ENCODE measurements around the gene NRG2. TPM values are rescaled to one million over a fixed set of nuclear protein-coding genes. Genes with fewer than 3 reads are reported as not detected.
A peak's percentile ranks its signal among the peaks of the same experiment; 100 is the strongest.

The NRG2 gene
- total and polyA plus RNA-seq, 7 donors, result 0.42 to 19.6 (median 3.5) TPM

DNA sequence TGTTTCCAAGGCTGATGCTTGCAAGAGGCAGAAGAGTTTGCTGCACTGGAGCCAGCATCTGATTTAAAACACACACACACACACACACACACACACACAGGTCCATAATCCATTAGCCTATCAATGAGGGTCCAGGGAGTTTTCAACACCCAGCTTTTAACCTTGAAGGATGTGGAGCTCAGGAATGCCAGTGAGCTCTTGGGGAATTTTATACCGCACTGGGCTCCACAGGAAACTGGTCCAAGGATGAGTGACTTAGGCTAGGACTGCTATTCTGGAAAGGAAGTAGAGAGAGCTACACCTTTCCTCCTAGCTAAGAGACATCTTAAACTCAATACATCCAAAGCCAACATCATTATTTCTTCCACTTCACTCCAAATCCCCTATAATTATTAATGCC is 942 bp upstream of the NRG2 start:
- TF ChIP-seq, protein P1, sequence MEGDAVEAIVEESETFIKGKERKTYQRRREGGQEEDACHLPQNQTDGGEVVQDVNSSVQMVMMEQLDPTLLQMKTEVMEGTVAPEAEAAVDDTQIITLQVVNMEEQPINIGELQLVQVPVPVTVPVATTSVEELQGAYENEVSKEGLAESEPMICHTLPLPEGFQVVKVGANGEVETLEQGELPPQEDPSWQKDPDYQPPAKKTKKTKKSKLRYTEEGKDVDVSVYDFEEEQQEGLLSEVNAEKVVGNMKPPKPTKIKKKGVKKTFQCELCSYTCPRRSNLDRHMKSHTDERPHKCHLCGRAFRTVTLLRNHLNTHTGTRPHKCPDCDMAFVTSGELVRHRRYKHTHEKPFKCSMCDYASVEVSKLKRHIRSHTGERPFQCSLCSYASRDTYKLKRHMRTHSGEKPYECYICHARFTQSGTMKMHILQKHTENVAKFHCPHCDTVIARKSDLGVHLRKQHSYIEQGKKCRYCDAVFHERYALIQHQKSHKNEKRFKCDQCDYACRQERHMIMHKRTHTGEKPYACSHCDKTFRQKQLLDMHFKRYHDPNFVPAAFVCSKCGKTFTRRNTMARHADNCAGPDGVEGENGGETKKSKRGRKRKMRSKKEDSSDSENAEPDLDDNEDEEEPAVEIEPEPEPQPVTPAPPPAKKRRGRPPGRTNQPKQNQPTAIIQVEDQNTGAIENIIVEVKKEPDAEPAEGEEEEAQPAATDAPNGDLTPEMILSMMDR (IDR thresholded peaks at IDR 0.05), result no peak
- Histone ChIP-seq H3K27ac (peak overlapping the region; percentile 89), H3K27me3 (ENCODE audit: insufficient read depth in 3 of 3, low read length in 2 of 3) (peaks cover 0 to 3% (median 0%) of the 10 kb centered on the region in 3 donors), H3K36me3 (ENCODE audit: insufficient read depth in 1 of 2, low read depth in 1 of 2) (no peaks in the 10 kb centered on the region), H3K9me3 (no peaks in the 10 kb centered on the region), H3K4me3 (peak overlapping the region; percentile 80), H3K4me1 (peaks cover 20% of the 10 kb centered on the region)
- ATAC-seq (no peak), DNase-seq (no peak)
- intact Hi-C loops (cut with DNase I), result loop anchor here in 1 of 2 donors (5.0 kb wide), 1 partner anchor 57 kb away; no protein-coding TSS in a partner anchor
- WGBS, 3 donors, result 47 to 59% (median 58%) methylated on average over 1 of the region's 1 CpG

GRCh38 chr5:140043508-140043872 is 391 bp upstream of the NRG2 start:
- TF ChIP-seq, protein P1 (IDR thresholded peaks at IDR 0.05), result no peak
- no peaks in the 10 kb centered on the region for H3K36me3 ChIP-seq (ENCODE audit: insufficient read depth in 1 of 2, low read depth in 1 of 2)
- peak overlapping the region; percentile 80 for H3K4me3 ChIP-seq
- peaks cover 21% of the 10 kb centered on the region for H3K4me1 ChIP-seq
- 0 to 2% (median 1%) methylated on average over 12 of the region's 12 CpGs for WGBS, 3 donors
- H3K9me3 ChIP-seq, result no peaks in the 10 kb centered on the region
- intact Hi-C loops (cut with DNase I), result loop anchor here in 1 of 2 donors (5.0 kb wide), 1 partner anchor 56 kb away; no protein-coding TSS in a partner anchor
- ATAC-seq, result peak; percentile 17 to 34 (median 29)
- peak overlapping the region; percentile 89 for H3K27ac ChIP-seq
- H3K27me3 ChIP-seq (ENCODE audit: insufficient read depth in 3 of 3, low read length in 2 of 3), result peaks cover 0 to 3% (median 0%) of the 10 kb centered on the region in 3 donors
- no peak for DNase-seq

- TF ChIP-seq, protein P1 (IDR thresholded peaks at IDR 0.05), result no peak
- ATAC-seq, result no peak
These were observed 781 bp downstream of the NRG2 start for GRCh38 chr5:140042393-140042642.

DNA sequence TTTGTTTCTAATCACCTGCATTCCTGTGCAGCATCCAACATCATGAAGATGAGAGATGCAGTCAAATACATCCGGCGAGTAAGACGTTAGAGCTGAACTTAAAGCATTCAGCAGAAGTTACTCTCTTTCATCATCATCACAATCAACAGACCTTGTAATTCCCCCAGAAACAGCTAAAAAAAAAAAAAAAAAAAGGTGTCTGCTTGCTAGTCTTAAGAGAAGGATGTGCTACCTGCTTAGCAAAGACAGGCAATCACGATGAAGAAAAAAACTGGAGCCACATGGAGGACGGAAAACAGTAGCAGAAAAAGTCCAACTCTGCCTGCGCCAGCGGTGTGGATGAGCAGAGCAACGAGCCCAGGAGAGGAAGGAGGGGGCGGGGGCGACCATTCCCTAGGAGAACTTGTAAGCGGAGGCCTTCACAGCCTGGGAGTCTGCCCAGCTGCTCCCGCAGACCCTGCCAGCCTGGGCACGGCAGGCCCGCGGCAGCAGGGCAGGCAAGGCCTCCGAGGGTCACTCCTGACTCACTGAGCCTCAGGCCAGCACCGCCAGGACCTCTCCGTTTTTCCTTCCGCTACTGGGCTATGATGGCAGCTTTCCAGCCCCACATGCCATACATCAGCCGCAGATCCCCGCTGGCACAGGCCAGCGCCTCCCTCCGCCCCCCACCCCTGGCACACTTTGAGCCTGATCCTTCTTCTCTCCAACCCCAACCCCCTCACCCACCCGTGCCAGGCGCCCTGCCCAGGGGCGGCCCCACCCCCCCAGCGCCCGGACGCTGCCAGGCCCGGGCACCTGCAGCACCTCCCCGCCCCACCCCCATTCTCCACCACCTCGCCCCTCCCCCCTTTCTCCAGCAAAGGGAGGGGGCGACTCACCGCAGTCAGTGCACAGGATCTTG is 1.4 kb downstream of the NRG2 start:
- TF ChIP-seq, protein P1 (IDR thresholded peaks at IDR 0.05), result no peak
- Histone ChIP-seq H3K9me3 (no peaks in the 10 kb centered on the region), H3K4me3 (peak overlapping the region; percentile 80), H3K4me1 (peaks cover 28% of the 10 kb centered on the region), H3K36me3 (ENCODE audit: insufficient read depth in 1 of 2, low read depth in 1 of 2) (no peaks in the 10 kb centered on the region), H3K27me3 (ENCODE audit: insufficient read depth in 3 of 3, low read length in 2 of 3) (peaks cover 0 to 3% (median 0%) of the 10 kb centered on the region in 3 donors), H3K27ac (peak overlapping the region; percentile 89)
- WGBS, 3 donors, result 2 to 8% (median 4%) methylated on average over 28 to 34 of the region's 34 CpGs
- intact Hi-C loops (cut with DNase I), result loop anchor here in 1 of 2 donors (5.0 kb wide), 1 partner anchor 54 kb away; no protein-coding TSS in a partner anchor
- DNase-seq (peak; percentile 72 to 94), ATAC-seq (peak; percentile 82 to 88 (median 84))

More at GRCh38 chr5:140042393-140042642, 781 bp downstream of the NRG2 start:
- DNase-seq, result no peak
- intact Hi-C loops (cut with DNase I), result loop anchor here in 1 of 2 donors (5.0 kb wide), 1 partner anchor 55 kb away; no protein-coding TSS in a partner anchor
- H3K4me3 ChIP-seq, result peak overlapping the region; percentile 80
- peaks cover 0 to 3% (median 0%) of the 10 kb centered on the region in 3 donors for H3K27me3 ChIP-seq (ENCODE audit: insufficient read depth in 3 of 3, low read length in 2 of 3)
- 0% methylated on average over 17 to 19 of the region's 19 CpGs for WGBS, 3 donors
- peaks cover 23% of the 10 kb centered on the region for H3K4me1 ChIP-seq
- H3K27ac ChIP-seq, result peak overlapping the region; percentile 89
- H3K9me3 ChIP-seq, result no peaks in the 10 kb centered on the region
- H3K36me3 ChIP-seq (ENCODE audit: insufficient read depth in 1 of 2, low read depth in 1 of 2), result no peaks in the 10 kb centered on the region

All from psoas muscle (tissue), 8 donors.